Activated CD8-positive, alpha-beta memory T cell treated with anti-CD3 and anti-CD28 coated beads for 24 hours (primary cell): ENCODE results near the gene TERB2.
"Not testable (repeated sequence)": the region's sequence is repeated elsewhere in the genome, so short reads cannot be mapped to it uniquely, and the experiment has no call there.

Experiments used
- DNase-seq: peaks from one replicate; pipeline ENCODE4 v3.0.0-alpha.2; 2020

Gene TERB2

DNA sequence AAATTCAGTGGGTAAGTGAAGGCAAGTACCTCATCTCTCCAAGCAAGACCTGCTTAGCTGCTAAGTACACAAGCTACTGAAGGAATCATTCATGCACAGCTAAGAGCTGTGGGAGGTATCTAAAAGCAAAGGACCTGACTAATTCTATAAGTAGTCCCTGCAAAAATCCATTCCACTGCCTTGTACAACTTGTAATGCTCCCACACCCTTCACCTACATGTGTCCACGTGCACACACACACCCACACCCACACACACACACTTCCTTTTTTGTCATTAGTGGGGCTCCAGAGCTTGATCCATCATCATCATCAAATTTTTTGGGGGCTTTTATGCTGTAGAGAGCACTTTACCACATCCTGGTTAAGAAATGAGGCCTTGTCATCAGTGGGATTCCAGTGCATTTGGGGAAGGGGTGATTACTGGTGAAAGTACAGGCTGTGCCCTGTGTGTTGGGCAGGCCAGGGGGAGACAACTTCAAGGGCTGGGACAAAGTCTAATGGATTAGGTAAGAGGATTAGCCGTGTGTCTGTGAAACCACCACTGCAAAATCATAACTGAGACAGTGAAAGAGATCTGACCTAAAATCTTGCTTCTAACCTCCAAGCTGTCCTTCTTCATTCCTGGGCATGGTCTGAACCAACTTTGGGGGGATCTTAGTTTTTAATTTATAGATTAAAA, 47.4 kb downstream of the TERB2 start:
- DNase-seq: not testable (repeated sequence)

DNA sequence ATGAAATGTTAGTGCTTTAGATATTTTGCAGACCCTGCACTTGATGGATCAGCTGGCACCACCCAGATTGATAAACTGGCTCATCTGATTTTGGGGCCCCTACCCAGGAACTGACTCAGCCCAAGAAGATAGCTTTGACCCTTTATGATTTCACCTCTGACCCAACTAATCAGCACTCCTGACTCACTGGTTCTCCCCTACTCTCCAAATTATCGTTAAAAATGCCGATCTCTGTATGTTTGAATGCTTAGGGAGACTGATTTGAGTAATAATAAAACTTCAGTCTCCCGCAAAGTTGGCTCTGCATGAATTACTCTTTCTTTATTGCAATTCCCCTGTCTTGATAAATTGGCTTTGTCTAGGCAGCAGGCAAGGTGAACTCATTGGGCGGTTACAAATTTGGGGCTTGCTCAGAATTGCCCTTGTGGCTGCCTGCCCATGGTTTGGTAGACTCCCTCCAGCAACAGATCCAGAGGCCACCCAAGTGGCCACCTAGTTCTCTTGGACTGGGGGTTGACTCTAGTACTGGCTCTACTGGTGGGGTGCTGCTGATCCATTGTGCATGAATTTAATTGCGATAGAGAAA, 48.2 kb downstream of the TERB2 start:
- not testable (repeated sequence) for DNase-seq

DNA sequence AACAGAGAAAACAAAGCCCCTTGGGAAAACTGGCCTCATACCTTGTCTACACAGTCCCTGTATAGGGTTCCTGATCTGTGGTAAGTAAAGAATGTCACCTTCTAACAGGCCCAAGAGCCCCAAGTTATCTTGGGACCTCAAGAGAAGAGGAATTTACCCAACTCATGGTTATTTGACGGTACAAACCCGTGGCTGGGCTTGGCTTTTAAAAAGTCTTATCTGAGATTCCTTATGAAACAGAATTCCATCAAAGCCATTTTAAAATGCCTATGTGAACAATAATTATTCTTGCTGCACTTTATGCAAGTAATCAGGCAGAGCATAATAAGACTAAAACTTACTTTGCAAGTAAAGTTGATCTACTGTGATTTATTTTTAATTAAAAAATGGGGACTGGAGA, 52.6 kb downstream of the TERB2 start:
- DNase-seq: no peak

DNA sequence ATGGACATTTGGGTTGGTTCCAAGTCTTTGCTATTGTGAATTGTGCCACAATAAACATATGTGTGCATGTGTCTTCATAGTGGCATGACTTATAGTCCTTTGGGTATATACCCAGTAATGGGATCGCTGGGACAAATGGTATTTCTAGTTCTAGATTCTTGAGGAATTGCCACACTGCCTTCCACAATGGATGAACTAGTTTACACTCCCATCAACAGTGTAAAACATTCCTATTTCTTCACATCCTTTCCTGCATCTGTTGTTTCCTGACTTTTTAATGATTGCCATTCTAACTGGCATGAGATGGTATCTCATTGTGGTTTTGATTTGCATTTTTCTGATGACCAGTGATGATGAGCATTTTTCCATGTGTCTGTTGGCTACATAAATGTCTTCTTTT, 58.6 kb downstream of the TERB2 start:
- not testable (repeated sequence) for DNase-seq

DNA sequence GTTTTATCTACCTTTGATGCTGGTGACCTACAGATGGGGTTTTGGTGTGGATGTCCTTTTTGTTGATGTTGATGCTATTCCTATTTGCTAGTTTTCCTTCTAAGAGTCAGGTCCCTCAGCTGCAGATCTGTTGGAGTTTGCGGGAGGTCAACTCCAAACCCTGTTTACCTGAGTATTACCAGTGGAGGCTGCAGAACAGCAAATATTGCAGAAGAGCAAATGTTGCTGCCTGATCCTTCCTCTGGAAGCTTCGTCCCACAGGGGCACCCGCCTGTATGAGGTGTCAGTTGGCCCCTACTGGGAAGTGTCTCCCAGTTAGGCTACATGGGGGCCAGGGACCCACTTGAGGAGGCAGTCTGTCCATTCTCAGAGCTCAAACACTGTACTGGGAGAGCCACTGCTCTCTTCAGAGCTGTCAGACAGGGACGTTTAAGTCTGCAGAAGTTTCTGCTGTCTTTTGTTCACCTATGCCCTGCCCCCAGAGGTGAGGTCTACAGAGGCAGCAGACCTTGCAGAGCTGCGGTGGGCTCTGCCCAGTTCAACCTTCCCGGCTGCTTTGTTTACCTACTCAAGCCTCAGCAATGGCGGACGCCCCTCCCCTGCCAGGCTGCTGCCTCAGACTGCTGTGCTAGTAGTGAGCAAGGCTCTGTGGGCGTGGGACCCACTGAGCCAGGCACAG, 63.9 kb downstream of the TERB2 start:
- DNase-seq: not testable (repeated sequence)

GRCh38 chr15:45020901-45021259, 64.4 kb downstream of the TERB2 start:
- not testable (repeated sequence) for DNase-seq

GRCh38 chr15:45021348-45021747, 64.9 kb downstream of the TERB2 start:
- DNase-seq: no peak

DNA sequence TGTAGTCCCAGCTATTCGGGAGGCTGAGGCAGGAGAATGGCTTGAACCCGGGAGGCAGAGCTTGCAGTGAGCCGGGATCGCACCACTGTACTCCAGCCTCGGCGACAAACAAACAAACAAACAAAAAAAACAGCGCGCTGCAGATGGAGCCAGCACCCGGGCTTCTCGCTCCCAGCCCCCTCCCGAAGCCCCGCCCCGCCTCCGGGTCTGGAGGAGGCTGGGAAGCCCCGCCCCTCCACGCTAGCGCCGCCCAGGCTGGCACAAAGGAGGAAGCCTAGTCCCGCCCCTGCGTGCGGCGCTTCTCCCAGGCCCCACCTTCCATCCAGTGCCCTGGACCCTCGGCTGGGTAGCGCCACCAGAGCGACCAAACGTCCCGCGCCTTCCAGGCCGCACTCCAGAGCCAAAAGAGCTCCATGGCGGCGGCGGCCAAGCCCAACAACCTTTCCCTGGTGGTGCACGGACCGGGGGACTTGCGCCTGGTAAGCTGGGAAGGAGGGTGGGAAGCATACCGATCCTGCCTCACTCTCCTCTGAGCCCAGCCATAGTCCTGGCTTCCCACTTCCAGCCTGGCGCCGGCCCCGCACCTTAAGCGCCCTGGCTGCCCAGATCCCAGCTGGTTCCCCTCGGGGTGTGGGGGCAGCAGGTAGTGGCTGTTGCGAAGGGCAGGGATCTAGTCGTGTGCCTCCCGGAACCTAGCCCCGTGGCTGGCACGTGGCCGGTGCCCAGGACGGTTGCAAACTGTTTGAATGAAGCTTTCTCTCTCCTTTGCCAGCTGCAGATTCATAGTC, 66.6 kb downstream of the TERB2 start, which contains the start of gene SORD:
TSS of gene SORD (plus strand) at position 325 of the 788 bp plus-strand sequence. CDS start at position 414, 89 bp downstream.
- peak; percentile 96 for DNase-seq

- DNase-seq: peak; percentile 60
Measured at GRCh38 chr15:45023659-45024225, 67.3 kb downstream of the TERB2 start.

- not testable (repeated sequence) for DNase-seq
Measured at GRCh38 chr15:45024649-45025048, 68.2 kb downstream of the TERB2 start.

- not testable (repeated sequence) for DNase-seq
Measured at GRCh38 chr15:45025627-45026026, 69.1 kb downstream of the TERB2 start.

- no peak for DNase-seq
Measured at GRCh38 chr15:45026651-45027190, 70.2 kb downstream of the TERB2 start.

GRCh38 chr15:45027220-45027619, 70.7 kb downstream of the TERB2 start:
- no peak for DNase-seq
